ENCODE measurements around the gene R3HCC1L. TPM values are rescaled to one million over a fixed set of nuclear protein-coding genes. Genes with fewer than 3 reads are reported as not detected.
A peak's percentile ranks its signal among the peaks of the same experiment; 100 is the strongest.

R3HCC1L gene
- total RNA-seq, 2 donors from 2014 or later: 12.3 to 14.3 TPM

DNA sequence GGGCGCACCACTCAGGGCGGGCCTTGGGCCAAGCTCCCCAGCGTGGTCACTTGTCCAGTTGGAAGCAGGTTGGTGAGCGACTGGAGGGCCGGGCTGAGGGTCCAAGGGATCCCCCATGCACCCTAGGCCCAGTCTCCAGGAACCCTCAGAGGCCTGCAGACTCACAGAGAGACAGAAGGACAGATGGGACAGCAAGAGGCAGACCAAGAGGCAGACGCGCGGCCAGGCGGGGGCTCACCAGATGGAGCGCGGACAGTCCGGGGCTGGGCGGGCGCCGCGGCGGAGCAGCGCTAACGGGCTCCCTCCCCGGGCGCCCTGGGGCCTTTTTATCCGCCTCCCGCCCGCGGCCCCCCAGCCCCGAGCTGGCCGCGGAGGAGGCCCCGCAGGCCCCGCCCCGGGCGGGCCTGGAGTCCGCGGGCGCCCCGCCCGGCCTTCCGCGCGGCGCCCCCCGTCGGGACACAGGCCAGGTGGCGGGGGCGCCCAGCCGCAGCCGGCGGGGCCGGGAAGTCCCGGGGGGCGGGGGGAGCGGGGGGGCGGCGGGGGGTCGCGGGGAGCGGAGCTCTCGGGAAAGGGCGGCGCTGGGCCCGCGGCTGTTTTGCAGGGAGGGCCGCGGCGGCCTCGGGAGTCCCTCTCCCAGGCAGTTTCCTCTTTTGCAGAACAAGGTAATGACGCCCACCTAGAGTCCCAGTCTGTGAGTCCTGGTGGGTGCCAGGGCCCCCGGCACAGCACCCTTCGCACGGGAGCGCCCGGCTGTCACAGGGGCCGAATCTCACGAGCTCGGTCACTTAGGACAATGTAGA is 133.6 kb downstream of the R3HCC1L start, which contains the start of gene LOXL4:
Gene LOXL4, minus strand, starts transcription at position 301 of the 800 bp plus-strand sequence. CDS start 5,175 bp downstream, outside the sequence.
- Histone ChIP-seq H3K36me3 (no peaks in the 10 kb centered on the region), H3K4me1 (ENCODE audit: control insufficient read depth in 1 of 2, low read depth in 2 of 2) (peaks cover 14 to 53% of the 10 kb centered on the region in 2 donors), H3K27ac (peak within 1 kb of the TSS; percentile 97 to 98), H3K27me3 (replicated peaks; ENCODE audit: insufficient read depth) (no peaks in the 10 kb centered on the region), H3K9me3 (no peaks in the 10 kb centered on the region), H3K4me3 (peak within 1 kb of the TSS; percentile 76)
- DNase-seq (ENCODE audit: low spot score): no peak
- TF ChIP-seq, protein P1, sequence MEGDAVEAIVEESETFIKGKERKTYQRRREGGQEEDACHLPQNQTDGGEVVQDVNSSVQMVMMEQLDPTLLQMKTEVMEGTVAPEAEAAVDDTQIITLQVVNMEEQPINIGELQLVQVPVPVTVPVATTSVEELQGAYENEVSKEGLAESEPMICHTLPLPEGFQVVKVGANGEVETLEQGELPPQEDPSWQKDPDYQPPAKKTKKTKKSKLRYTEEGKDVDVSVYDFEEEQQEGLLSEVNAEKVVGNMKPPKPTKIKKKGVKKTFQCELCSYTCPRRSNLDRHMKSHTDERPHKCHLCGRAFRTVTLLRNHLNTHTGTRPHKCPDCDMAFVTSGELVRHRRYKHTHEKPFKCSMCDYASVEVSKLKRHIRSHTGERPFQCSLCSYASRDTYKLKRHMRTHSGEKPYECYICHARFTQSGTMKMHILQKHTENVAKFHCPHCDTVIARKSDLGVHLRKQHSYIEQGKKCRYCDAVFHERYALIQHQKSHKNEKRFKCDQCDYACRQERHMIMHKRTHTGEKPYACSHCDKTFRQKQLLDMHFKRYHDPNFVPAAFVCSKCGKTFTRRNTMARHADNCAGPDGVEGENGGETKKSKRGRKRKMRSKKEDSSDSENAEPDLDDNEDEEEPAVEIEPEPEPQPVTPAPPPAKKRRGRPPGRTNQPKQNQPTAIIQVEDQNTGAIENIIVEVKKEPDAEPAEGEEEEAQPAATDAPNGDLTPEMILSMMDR (IDR thresholded peaks at IDR 0.05): no peak
- ATAC-seq (ENCODE audit: insufficient number of reproducible peaks, low FRiP score, low read depth): peak; percentile 16

DNA sequence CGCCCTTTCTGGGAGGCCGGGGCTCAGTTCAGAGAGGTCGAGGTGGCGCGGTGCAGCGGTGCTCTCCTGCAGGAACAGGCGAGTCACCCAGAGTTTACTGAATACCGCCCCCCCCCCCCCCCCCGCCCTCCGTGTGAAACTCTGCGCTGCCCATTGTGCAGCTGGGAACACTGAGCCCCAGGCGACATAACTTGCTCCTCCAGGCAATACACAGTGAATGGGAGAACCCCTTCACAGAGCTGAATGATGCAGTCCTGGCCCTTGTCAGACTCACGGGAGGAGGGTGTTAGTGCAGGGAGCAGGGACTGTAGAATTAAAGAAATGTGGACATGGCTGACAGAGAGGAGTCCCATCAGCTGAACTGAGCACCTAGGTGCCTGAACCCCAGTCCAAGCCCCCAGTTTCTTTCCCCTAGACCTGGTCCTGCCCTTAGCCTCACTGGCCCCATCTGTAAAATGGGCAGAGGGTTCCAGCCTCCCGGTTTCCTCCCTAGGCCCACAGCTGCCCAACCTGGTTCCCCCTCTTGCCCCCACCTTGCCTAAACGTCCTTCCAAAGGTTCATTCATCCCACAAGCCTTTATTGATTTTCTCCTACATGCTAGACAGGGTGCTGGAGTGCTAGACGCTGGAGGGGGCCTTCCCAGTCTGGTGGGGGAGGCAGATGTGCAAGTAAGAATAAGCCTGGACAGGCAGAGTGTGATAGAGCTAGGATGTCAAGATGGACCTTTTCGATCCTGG is 134.4 kb downstream of the R3HCC1L start:
- peak overlapping the region; percentile 83 to 97 for H3K27ac ChIP-seq
- ATAC-seq (ENCODE audit: insufficient number of reproducible peaks, low FRiP score, low read depth) (no peak), DNase-seq (ENCODE audit: low spot score) (no peak)
- TF ChIP-seq, protein P1 (IDR thresholded peaks at IDR 0.05): no peak
- peak overlapping the region; percentile 70 for H3K4me3 ChIP-seq
- H3K27me3 ChIP-seq (replicated peaks; ENCODE audit: insufficient read depth): no peaks in the 10 kb centered on the region
- no peaks in the 10 kb centered on the region for H3K9me3 ChIP-seq
- peaks cover 14 to 53% of the 10 kb centered on the region in 2 donors for H3K4me1 ChIP-seq (ENCODE audit: control insufficient read depth in 1 of 2, low read depth in 2 of 2)
- no peaks in the 10 kb centered on the region for H3K36me3 ChIP-seq

DNA sequence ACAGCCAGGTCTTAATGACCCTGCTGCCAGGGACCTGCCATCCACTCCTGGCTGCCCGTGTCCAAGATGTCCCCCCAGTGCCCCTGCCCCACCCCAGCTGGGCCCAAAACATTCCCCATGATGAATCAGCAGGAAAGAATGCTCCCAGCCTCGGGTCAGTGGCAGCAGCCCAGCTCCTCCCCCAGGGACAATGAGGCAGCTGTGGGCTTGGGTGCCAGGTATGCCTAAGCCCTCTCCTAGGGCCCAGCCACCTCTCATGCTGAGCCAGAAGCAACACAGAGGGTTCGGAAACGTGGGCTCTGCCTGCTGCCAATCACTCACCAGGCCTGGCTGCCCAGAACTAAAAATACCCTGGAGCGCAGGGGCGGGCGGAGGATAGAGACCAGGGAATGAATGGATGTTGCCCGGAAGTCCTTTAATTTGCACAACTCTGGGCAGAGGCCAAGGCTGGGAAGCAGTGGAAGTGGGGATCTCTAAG is 135.0 kb downstream of the R3HCC1L start:
- DNase-seq (ENCODE audit: low spot score) (peak; percentile 86), ATAC-seq (ENCODE audit: insufficient number of reproducible peaks, low FRiP score, low read depth) (peak; percentile 78)
- Histone ChIP-seq H3K36me3 (no peaks in the 10 kb centered on the region), H3K27ac (peak overlapping the region; percentile 83 to 97), H3K4me1 (ENCODE audit: control insufficient read depth in 1 of 2, low read depth in 2 of 2) (peaks cover 14 to 53% of the 10 kb centered on the region in 2 donors), H3K4me3 (peak overlapping the region; percentile 70), H3K9me3 (no peaks in the 10 kb centered on the region), H3K27me3 (replicated peaks; ENCODE audit: insufficient read depth) (no peaks in the 10 kb centered on the region)
- TF ChIP-seq, protein P1 (IDR thresholded peaks at IDR 0.05): no peak

DNA sequence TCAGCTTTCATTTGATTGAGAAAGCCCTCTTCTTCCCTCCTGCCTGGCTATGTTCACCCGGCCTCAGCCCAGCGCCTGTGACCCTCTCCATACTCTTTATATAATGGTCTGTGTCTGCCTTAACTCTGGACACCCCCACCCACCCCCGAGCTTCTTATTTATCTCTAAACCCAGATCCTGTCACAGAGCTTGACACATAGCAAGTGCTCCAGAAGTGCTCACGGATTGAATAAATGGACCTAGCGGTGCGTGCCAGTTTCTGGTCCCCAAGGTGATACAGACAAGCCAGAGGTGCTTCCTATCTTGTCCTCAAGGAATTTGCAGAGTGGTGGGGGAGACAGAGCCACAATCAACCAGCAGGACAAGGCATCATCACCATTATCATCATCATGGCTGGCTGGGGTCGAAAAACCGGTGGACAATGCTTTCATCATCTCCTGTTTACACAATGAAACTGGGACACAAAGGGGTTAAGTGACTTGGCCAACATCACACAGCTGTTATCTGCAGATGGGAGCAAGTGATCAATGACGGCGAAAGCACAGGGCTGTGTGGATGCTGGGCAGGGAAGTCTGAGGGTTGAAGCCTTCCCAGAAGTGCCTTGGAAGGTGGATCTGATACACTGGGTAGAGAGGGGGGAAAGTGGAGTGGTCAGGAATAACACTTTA is 135.8 kb downstream of the R3HCC1L start:
- ATAC-seq (ENCODE audit: insufficient number of reproducible peaks, low FRiP score, low read depth) (no peak), DNase-seq (ENCODE audit: low spot score) (no peak)
- no peaks in the 10 kb centered on the region for H3K36me3 ChIP-seq
- peak overlapping the region; percentile 81 to 83 for H3K27ac ChIP-seq
- H3K27me3 ChIP-seq (replicated peaks; ENCODE audit: insufficient read depth): no peaks in the 10 kb centered on the region
- H3K9me3 ChIP-seq: no peaks in the 10 kb centered on the region
- H3K4me1 ChIP-seq (ENCODE audit: control insufficient read depth in 1 of 2, low read depth in 2 of 2): peaks cover 14 to 53% of the 10 kb centered on the region in 2 donors
- peak overlapping the region; percentile 51 for H3K4me3 ChIP-seq
- TF ChIP-seq, protein P1 (IDR thresholded peaks at IDR 0.05): no peak

Measured in thoracic aorta (tissue), 2 donors.